ENCODE measurements around the gene PRUNE2.

The PRUNE2 gene

GRCh38 chr9:76688471-76689238 is 217.3 kb downstream of the PRUNE2 start:
- Histone ChIP-seq H3K27me3 (ENCODE audit: low read length) (no peaks in the 10 kb centered on the region), H4K20me1 (ENCODE audit: low read depth, low read length) (no peaks in the 10 kb centered on the region), H3K9me2 (replicated peaks; ENCODE audit: insufficient read depth, low read length) (no peaks in the 10 kb centered on the region), H3K9ac (ENCODE audit: low read length) (no peak overlapping the region), H3K27ac (ENCODE audit: low read depth, low read length) (no peak overlapping the region), H3F3A (ENCODE audit: insufficient read depth) (no peaks in the 10 kb centered on the region), H2AFZ (ENCODE audit: low read depth, low read length, severe bottlenecking) (no peak overlapping the region), H3K79me2 (ENCODE audit: insufficient read depth, low read length) (no peaks in the 10 kb centered on the region), H3K4me2 (ENCODE audit: low read depth, low read length, poor library complexity, severe bottlenecking) (no peak overlapping the region), H3K36me3 (ENCODE audit: low read length) (no peaks in the 10 kb centered on the region), H3K4me3 (ENCODE audit: insufficient read depth, low read length, poor library complexity, severe bottlenecking) (no peak overlapping the region), H3K9me3 (ENCODE audit: insufficient read depth, low read length) (no peaks in the 10 kb centered on the region)
- TF ChIP-seq CTCF (IDR thresholded peaks at IDR 0.05; ENCODE audit: insufficient read depth, low read length, poor library complexity, severe bottlenecking): no peak
- no peak for TF ChIP-seq EZH2phosphoT487 (conservative IDR thresholded peaks at IDR 0.05; ENCODE audit: low read length)

- no peaks in the 10 kb centered on the region for H3K79me2 ChIP-seq (ENCODE audit: insufficient read depth, low read length)
- H3K9ac ChIP-seq (ENCODE audit: low read length): no peak overlapping the region
- TF ChIP-seq EZH2phosphoT487 (conservative IDR thresholded peaks at IDR 0.05; ENCODE audit: low read length) (no peak), CTCF (IDR thresholded peaks at IDR 0.05; ENCODE audit: insufficient read depth, low read length, poor library complexity, severe bottlenecking) (no peak)
- no peak overlapping the region for H2AFZ ChIP-seq (ENCODE audit: low read depth, low read length, severe bottlenecking)
- no peaks in the 10 kb centered on the region for H3K9me2 ChIP-seq (replicated peaks; ENCODE audit: insufficient read depth, low read length)
- no peaks in the 10 kb centered on the region for H3F3A ChIP-seq (ENCODE audit: insufficient read depth)
- no peaks in the 10 kb centered on the region for H3K27me3 ChIP-seq (ENCODE audit: low read length)
- no peaks in the 10 kb centered on the region for H4K20me1 ChIP-seq (ENCODE audit: low read depth, low read length)
- H3K4me2 ChIP-seq (ENCODE audit: low read depth, low read length, poor library complexity, severe bottlenecking): no peak overlapping the region
- H3K4me3 ChIP-seq (ENCODE audit: insufficient read depth, low read length, poor library complexity, severe bottlenecking): no peak overlapping the region
- H3K27ac ChIP-seq (ENCODE audit: low read depth, low read length): no peak overlapping the region
- H3K9me3 ChIP-seq (ENCODE audit: insufficient read depth, low read length): no peaks in the 10 kb centered on the region
- H3K36me3 ChIP-seq (ENCODE audit: low read length): no peaks in the 10 kb centered on the region
Measured at GRCh38 chr9:76687861-76688391, 218.0 kb downstream of the PRUNE2 start.

- no peaks in the 10 kb centered on the region for H3K27me3 ChIP-seq (ENCODE audit: low read length)
- H3K9ac ChIP-seq (ENCODE audit: low read length): no peak overlapping the region
- TF ChIP-seq CTCF (IDR thresholded peaks at IDR 0.05; ENCODE audit: insufficient read depth, low read length, poor library complexity, severe bottlenecking) (no peak), EZH2phosphoT487 (conservative IDR thresholded peaks at IDR 0.05; ENCODE audit: low read length) (no peak)
- no peak overlapping the region for H3K27ac ChIP-seq (ENCODE audit: low read depth, low read length)
- H3F3A ChIP-seq (ENCODE audit: insufficient read depth): no peaks in the 10 kb centered on the region
- no peaks in the 10 kb centered on the region for H3K36me3 ChIP-seq (ENCODE audit: low read length)
- H3K9me3 ChIP-seq (ENCODE audit: insufficient read depth, low read length): no peaks in the 10 kb centered on the region
- H3K9me2 ChIP-seq (replicated peaks; ENCODE audit: insufficient read depth, low read length): no peaks in the 10 kb centered on the region
- no peak overlapping the region for H3K4me3 ChIP-seq (ENCODE audit: insufficient read depth, low read length, poor library complexity, severe bottlenecking)
- no peaks in the 10 kb centered on the region for H4K20me1 ChIP-seq (ENCODE audit: low read depth, low read length)
- no peak overlapping the region for H3K4me2 ChIP-seq (ENCODE audit: low read depth, low read length, poor library complexity, severe bottlenecking)
- no peak overlapping the region for H2AFZ ChIP-seq (ENCODE audit: low read depth, low read length, severe bottlenecking)
- no peaks in the 10 kb centered on the region for H3K79me2 ChIP-seq (ENCODE audit: insufficient read depth, low read length)
Measured at GRCh38 chr9:76686756-76687155, 219.2 kb downstream of the PRUNE2 start.
